ENCODE results near the gene UBL4A.

DNA sequence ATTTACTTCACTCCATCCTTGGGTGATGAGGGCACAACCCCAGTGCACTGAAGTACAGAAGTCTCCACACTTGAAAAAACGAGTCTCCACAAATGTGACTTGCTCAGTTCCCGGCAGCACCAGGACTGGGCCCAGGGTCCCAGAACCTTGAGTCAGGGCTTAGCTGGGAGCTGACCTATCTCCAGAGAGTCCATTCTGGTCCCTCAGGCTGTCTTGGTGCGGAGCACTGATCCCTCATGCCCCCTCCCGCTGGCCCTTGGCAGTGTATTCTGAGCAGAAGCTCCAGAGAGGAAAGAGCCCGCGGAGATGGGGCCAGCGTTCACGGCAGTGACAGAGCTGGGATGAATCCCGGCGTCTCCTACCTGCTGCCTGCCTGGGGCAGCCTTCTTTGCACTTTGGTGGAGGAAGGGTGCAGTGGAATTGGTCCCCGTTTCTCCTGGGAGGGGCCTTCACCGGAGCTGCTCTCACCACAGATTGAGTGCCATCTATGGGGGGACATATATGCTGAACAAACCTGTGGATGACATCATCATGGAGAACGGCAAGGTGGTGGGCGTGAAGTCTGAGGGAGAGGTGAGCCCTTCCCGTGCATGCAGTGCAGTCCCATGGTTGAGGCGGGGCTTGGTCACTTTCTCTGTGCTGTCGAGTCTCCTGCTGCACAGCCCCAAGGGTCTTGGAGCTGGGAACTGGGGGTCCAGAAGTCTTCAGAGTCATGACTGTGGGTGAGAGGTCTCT, 45.6 kb downstream of the UBL4A start:
- TF ChIP-seq CTCF (IDR thresholded peaks at IDR 0.05) (no peak), POLR2A (IDR thresholded peaks at IDR 0.05) (no peak)

Data from thyroid gland (tissue), 4 donors.